CD4-positive, alpha-beta T cell (primary cell): ENCODE data around the gene YBX1. TPM values are rescaled to one million over a fixed set of nuclear protein-coding genes. Genes with fewer than 3 reads are reported as not detected.

Experiments used
- ATAC-seq: fragments of 200-7000 bp; cut with Tn5 transposase; one replicate; pipeline ENCODE4 v1.10.0; 2022; ENCODE audit warnings: mild to moderate bottlenecking; ENCODE audit not compliant: poor library complexity
- CTCF ChIA-PET: fragments of 350-600 bp; sonication (Branson Sonifier 250); formaldehyde crosslinking; loops from one replicate; lab custom pipeline; 2021; ENCODE audit warnings: antibody characterized with exemption, inconsistent platforms; lab: Charles Lee
- POLR2A ChIA-PET: fragments of 350-600 bp; sonication (Branson Sonifier 250); formaldehyde crosslinking; loops from one replicate; lab custom pipeline; 2021; ENCODE audit warnings: antibody characterized with exemption, inconsistent platforms; lab: Charles Lee
- DNase-seq, 14 experiments: peaks; one replicate each; pipeline ENCODE4 v3.0.0-alpha.2; 2013 to 2020; ENCODE audit warnings: mixed read lengths in 2 of 14
- H3K27ac ChIP-seq, 2 donors: one replicate each; pipeline versions ENCODE4 v1.5.1 to v1.7.0; 2013; ENCODE audit warnings: low read length in 2 of 2, low read depth in 1 of 2, mild to moderate bottlenecking in 1 of 2
- H3K27me3 ChIP-seq, 2 experiments: 1 replicate in 1 of 2; 2 replicates in 1 of 2; pipeline versions ENCODE4 v1.6.1 to v1.7.0; 2013; ENCODE audit warnings: low read length in 2 of 2, control low read depth in 1 of 2, mild to moderate bottlenecking in 1 of 2, moderate library complexity in 1 of 2; ENCODE audit not compliant: insufficient read depth in 2 of 2, control insufficient read depth in 1 of 2
- H3K36me3 ChIP-seq: one replicate; pipeline ENCODE4 v1.6.1; 2013; ENCODE audit warnings: low read length, control low read depth; ENCODE audit not compliant: insufficient read depth
- H3K4me1 ChIP-seq: one replicate; pipeline ENCODE4 v1.6.1; 2013; ENCODE audit warnings: low read length, control low read depth; ENCODE audit not compliant: insufficient read depth
- H3K4me3 ChIP-seq: one replicate; pipeline ENCODE4 v1.5.1; 2013; ENCODE audit warnings: mild to moderate bottlenecking, low read length, moderate library complexity
- H3K9me3 ChIP-seq, 2 experiments: 1 replicate in 1 of 2; 2 replicates in 1 of 2; pipeline versions ENCODE4 v1.6.1 to v1.7.0; 2013; ENCODE audit warnings: low read length in 2 of 2, mild to moderate bottlenecking in 2 of 2, control low read depth in 1 of 2, moderate library complexity in 1 of 2; ENCODE audit not compliant: control insufficient read depth in 1 of 2, insufficient read depth in 1 of 2
- H3K27ac Mint-ChIP-seq: one replicate; pipeline ENCODE4 v1.8.0; 2020; ENCODE audit warnings: mixed read lengths
- H3K27me3 Mint-ChIP-seq: one replicate; pipeline ENCODE4 v1.8.0; 2021; ENCODE audit warnings: mixed read lengths
- H3K36me3 Mint-ChIP-seq: one replicate; pipeline ENCODE4 v1.8.0; 2021; ENCODE audit warnings: low read depth, mixed read lengths
- H3K4me1 Mint-ChIP-seq: one replicate; pipeline ENCODE4 v1.8.0; 2021; ENCODE audit warnings: low read depth, mixed read lengths
- H3K4me3 Mint-ChIP-seq: one replicate; pipeline ENCODE4 v1.8.0; 2020; ENCODE audit warnings: mild to moderate bottlenecking, mixed read lengths
- H3K9me3 Mint-ChIP-seq: one replicate; pipeline ENCODE4 v1.8.0; 2020; ENCODE audit warnings: mixed read lengths
- intact Hi-C, 2 experiments: fragments of 100-400 bp; cut with DNase I in 1 of 2; cut with micrococcal nuclease in 1 of 2; formaldehyde crosslinking; loops; one replicate each; pipeline versions ENCODE4 v1.15.1 to v1.9.0; 2023 to 2025; cut with DNase I, micrococcal nuclease
- total RNA-seq, 174 experiments: library from RNA in 2 of 174; stranded (reverse) in 2 of 174; gene quantifications; one replicate each; pipeline ENCODE4 v1.2.3 and lab custom pipeline; 2021 to 2026
- TF ChIP-seq, protein P1 (sequence below): fragments of 200-600 bp; IDR thresholded peaks from one replicate; pipeline ENCODE4 v1.8.0; 2022; ENCODE audit warnings: antibody characterized with exemption, mild to moderate bottlenecking

YBX1 gene
- total RNA-seq, 2 experiments from 2014 or later: 372 to 389 TPM

DNA sequence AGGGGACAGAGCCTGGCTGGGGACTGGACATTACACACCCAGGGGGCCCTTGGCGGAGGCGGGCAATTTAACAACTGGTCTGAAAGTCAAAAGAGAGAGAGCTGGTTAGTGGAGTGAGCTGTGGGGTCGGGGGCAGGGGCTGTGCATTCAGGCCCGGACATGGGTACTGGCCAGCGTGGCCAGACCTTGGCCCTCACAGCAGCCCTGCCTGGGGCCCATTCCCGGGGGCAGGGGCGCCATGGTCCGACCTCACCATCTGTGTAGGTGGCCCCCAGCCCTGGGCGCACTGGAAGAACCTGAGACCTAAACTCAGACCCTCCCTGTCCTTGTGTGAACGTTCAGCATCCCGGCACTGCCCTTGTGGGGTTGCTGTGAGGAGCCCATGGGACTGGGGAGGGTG lies 52.8 kb downstream of the YBX1 start:
- ATAC-seq: no peak
- no peaks in the 10 kb centered on the region for H3K27me3 Mint-ChIP-seq
- H3K9me3 ChIP-seq: no peaks in the 10 kb centered on the region
- no peak for DNase-seq
- no peak overlapping the region for H3K27ac ChIP-seq
- CTCF ChIA-PET: no interaction called here
- no peak overlapping the region for H3K4me3 Mint-ChIP-seq
- POLR2A ChIA-PET: no interaction called here
- no peaks in the 10 kb centered on the region for H3K27me3 ChIP-seq
- H3K36me3 Mint-ChIP-seq: no peaks in the 10 kb centered on the region
- peaks cover 7% of the 10 kb centered on the region for H3K4me1 ChIP-seq
- H3K27ac Mint-ChIP-seq: no peak overlapping the region
- H3K4me1 Mint-ChIP-seq: peaks cover 9% of the 10 kb centered on the region
- TF ChIP-seq, protein P1, sequence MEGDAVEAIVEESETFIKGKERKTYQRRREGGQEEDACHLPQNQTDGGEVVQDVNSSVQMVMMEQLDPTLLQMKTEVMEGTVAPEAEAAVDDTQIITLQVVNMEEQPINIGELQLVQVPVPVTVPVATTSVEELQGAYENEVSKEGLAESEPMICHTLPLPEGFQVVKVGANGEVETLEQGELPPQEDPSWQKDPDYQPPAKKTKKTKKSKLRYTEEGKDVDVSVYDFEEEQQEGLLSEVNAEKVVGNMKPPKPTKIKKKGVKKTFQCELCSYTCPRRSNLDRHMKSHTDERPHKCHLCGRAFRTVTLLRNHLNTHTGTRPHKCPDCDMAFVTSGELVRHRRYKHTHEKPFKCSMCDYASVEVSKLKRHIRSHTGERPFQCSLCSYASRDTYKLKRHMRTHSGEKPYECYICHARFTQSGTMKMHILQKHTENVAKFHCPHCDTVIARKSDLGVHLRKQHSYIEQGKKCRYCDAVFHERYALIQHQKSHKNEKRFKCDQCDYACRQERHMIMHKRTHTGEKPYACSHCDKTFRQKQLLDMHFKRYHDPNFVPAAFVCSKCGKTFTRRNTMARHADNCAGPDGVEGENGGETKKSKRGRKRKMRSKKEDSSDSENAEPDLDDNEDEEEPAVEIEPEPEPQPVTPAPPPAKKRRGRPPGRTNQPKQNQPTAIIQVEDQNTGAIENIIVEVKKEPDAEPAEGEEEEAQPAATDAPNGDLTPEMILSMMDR: no peak
- no peaks in the 10 kb centered on the region for H3K36me3 ChIP-seq
- intact Hi-C loops: no loop called here
- H3K4me3 ChIP-seq: no peak overlapping the region
- H3K9me3 Mint-ChIP-seq: no peaks in the 10 kb centered on the region

DNA sequence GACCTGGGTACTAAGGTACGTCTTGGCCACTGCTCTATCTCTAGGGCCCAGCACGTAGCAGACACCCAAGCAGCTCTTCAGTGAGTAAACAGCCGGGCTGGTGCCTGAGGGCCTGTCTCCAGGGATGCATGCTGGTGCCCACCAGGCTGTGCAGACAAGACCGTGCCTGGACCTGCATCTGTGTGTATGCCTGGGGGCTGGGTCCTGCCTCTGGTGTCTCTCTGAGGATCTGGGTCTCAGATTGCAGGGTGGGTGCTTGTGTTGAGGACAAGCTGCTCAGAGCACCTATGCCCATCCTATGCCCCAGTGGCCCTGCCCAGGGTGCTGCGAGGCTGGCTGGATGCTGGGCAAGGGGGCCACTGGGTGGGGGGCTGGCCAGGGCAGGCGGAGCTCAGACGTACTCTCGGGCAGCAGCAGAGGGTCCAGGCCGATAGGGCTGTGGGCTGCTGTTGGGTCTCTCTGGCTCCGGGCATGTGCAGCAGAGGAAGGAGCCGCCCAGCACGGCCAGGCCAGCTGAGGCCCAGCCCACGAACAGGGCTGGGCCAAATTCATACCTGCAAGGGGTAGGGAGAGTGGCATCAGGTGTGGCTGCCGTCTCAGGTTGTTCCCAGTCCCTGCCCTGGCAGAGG lies 53.4 kb downstream of the YBX1 start:
- intact Hi-C loops: no loop called here
- Histone ChIP-seq H3K9me3 (no peaks in the 10 kb centered on the region), H3K27me3 (no peaks in the 10 kb centered on the region), H3K36me3 (no peaks in the 10 kb centered on the region), H3K4me3 (no peak overlapping the region), H3K4me1 (peaks cover 7% of the 10 kb centered on the region), H3K27ac (no peak overlapping the region)
- no peaks in the 10 kb centered on the region for H3K9me3 Mint-ChIP-seq
- TF ChIP-seq, protein P1: no peak
- H3K4me1 Mint-ChIP-seq: peaks cover 9% of the 10 kb centered on the region
- ATAC-seq (no peak), DNase-seq (no peak)
- H3K27me3 Mint-ChIP-seq: no peaks in the 10 kb centered on the region
- ChIA-PET CTCF (no interaction called here), POLR2A (no interaction called here)
- H3K4me3 Mint-ChIP-seq: no peak overlapping the region
- H3K27ac Mint-ChIP-seq: no peak overlapping the region
- H3K36me3 Mint-ChIP-seq: no peaks in the 10 kb centered on the region

DNA sequence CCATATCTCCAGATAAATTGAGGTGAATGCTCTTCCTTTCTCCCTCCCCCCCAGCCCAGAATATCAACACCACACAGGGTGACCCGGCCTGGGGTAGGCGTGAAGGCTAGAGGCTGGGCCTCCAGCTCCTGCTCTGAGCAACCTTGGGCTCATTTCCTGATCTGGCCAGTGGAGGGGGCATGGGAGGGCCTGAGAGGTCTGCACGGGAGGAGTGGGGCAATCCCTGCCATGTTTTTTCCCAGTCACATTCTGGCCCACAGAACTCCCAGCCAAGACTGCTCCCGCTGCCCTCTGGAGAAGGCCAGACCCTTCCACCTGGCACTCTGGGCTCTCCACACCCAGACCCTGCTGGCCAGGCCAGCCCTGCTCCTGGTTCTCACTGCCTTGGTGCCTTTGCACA lies 53.9 kb downstream of the YBX1 start:
- no peaks in the 10 kb centered on the region for H3K36me3 ChIP-seq
- H3K9me3 ChIP-seq: no peaks in the 10 kb centered on the region
- Mint-ChIP-seq H3K27me3 (no peaks in the 10 kb centered on the region), H3K4me3 (no peak overlapping the region), H3K4me1 (peaks cover 9% of the 10 kb centered on the region), H3K27ac (no peak overlapping the region), H3K9me3 (no peaks in the 10 kb centered on the region), H3K36me3 (no peaks in the 10 kb centered on the region)
- DNase-seq: no peak
- intact Hi-C loops: no loop called here
- ChIA-PET POLR2A (no interaction called here), CTCF (no interaction called here)
- H3K27ac ChIP-seq: no peak overlapping the region
- no peak for ATAC-seq
- TF ChIP-seq, protein P1: no peak
- no peaks in the 10 kb centered on the region for H3K27me3 ChIP-seq
- no peak overlapping the region for H3K4me3 ChIP-seq
- peaks cover 7% of the 10 kb centered on the region for H3K4me1 ChIP-seq
